Effector memory CD4-positive, alpha-beta T cell (primary cell): Measurements from ENCODE around the gene MEGF10.

Experiments used
- DNase-seq, 3 donors: peaks; one replicate each; pipeline ENCODE4 v3.0.0-alpha.2; 2020
- H3K27ac ChIP-seq: 2 replicates; pipeline ENCODE4 v1.7.0; 2013; ENCODE audit warnings: mild to moderate bottlenecking, low read length, moderate library complexity; ENCODE audit not compliant: insufficient read depth, poor library complexity, severe bottlenecking
- H3K27me3 ChIP-seq: replicated peaks from 2 replicates; pipeline ENCODE4 v1.7.0; 2013; ENCODE audit warnings: mild to moderate bottlenecking, low read length; ENCODE audit not compliant: insufficient read depth, control insufficient read depth, poor library complexity, severe bottlenecking
- H3K36me3 ChIP-seq: 2 replicates; pipeline ENCODE4 v1.7.0; 2013; ENCODE audit warnings: mild to moderate bottlenecking, low read length, moderate library complexity; ENCODE audit not compliant: control insufficient read depth, insufficient read depth
- H3K4me1 ChIP-seq: 2 replicates; pipeline ENCODE4 v1.7.0; 2013; ENCODE audit warnings: low read length, mild to moderate bottlenecking; ENCODE audit not compliant: control insufficient read depth, insufficient read depth, poor library complexity, severe bottlenecking
- H3K4me3 ChIP-seq: 2 replicates; pipeline ENCODE4 v1.7.0; 2013; ENCODE audit warnings: low read length, low read depth, mild to moderate bottlenecking; ENCODE audit not compliant: insufficient read depth, poor library complexity, severe bottlenecking
- H3K9me3 ChIP-seq: 2 replicates; pipeline ENCODE4 v1.7.0; 2013; ENCODE audit warnings: mild to moderate bottlenecking, low read length, moderate library complexity; ENCODE audit not compliant: control insufficient read depth

MEGF10 gene

GRCh38 chr5:127486471-127486870 lies 195.9 kb downstream of the MEGF10 start:
- no peak overlapping the region for H3K27ac ChIP-seq
- H3K9me3 ChIP-seq = no peaks in the 10 kb centered on the region

GRCh38 chr5:127492854-127493738 lies 202.5 kb downstream of the MEGF10 start:
- Histone ChIP-seq H3K9me3 (no peaks in the 10 kb centered on the region), H3K27me3 (no peaks in the 10 kb centered on the region), H3K4me1 (no peaks in the 10 kb centered on the region), H3K4me3 (no peak overlapping the region), H3K27ac (no peak overlapping the region), H3K36me3 (no peaks in the 10 kb centered on the region)
- DNase-seq = no peak

More at GRCh38 chr5:127486471-127486870, 195.9 kb downstream of the MEGF10 start:
- Histone ChIP-seq H3K27me3 (no peaks in the 10 kb centered on the region), H3K4me3 (no peak overlapping the region), H3K4me1 (no peaks in the 10 kb centered on the region), H3K36me3 (no peaks in the 10 kb centered on the region)
- DNase-seq = no peak

GRCh38 chr5:127498548-127498947 lies 208.0 kb downstream of the MEGF10 start:
- Histone ChIP-seq H3K4me1 (no peaks in the 10 kb centered on the region), H3K27ac (no peak overlapping the region), H3K4me3 (no peak overlapping the region), H3K9me3 (no peaks in the 10 kb centered on the region), H3K36me3 (no peaks in the 10 kb centered on the region), H3K27me3 (no peaks in the 10 kb centered on the region)
- DNase-seq = no peak

- Histone ChIP-seq H3K9me3 (no peaks in the 10 kb centered on the region), H3K4me1 (no peaks in the 10 kb centered on the region), H3K27ac (no peak overlapping the region), H3K4me3 (no peak overlapping the region), H3K27me3 (no peaks in the 10 kb centered on the region), H3K36me3 (no peaks in the 10 kb centered on the region)
- no peak for DNase-seq
Measured at GRCh38 chr5:127505905-127506304, 215.3 kb downstream of the MEGF10 start.

GRCh38 chr5:127506616-127507015 lies 216.0 kb downstream of the MEGF10 start:
- Histone ChIP-seq H3K4me1 (no peaks in the 10 kb centered on the region), H3K4me3 (no peak overlapping the region), H3K36me3 (no peaks in the 10 kb centered on the region), H3K27ac (no peak overlapping the region), H3K27me3 (no peaks in the 10 kb centered on the region), H3K9me3 (no peaks in the 10 kb centered on the region)
- no peak for DNase-seq

GRCh38 chr5:127508644-127509373 lies 218.2 kb downstream of the MEGF10 start:
- no peak overlapping the region for H3K4me3 ChIP-seq

More at GRCh38 chr5:127508644-127509373, 218.2 kb downstream of the MEGF10 start:
- Histone ChIP-seq H3K27ac (no peak overlapping the region), H3K4me1 (no peaks in the 10 kb centered on the region), H3K9me3 (no peaks in the 10 kb centered on the region), H3K27me3 (no peaks in the 10 kb centered on the region), H3K36me3 (no peaks in the 10 kb centered on the region)
- no peak for DNase-seq
